Rectal smooth muscle tissue (tissue), 1 donor: ENCODE measurements around the gene CALCA.
"Not testable (repeated sequence)": the region's sequence is repeated elsewhere in the genome, so short reads cannot be mapped to it uniquely, and the experiment has no call there.

ENCODE experiments used
- H3K27ac ChIP-seq: one replicate; pipeline ENCODE4 v1.7.0; 2013; ENCODE audit warnings: low read depth, low read length, inconsistent platforms
- H3K27me3 ChIP-seq: one replicate; pipeline ENCODE4 v1.7.0; 2013; ENCODE audit warnings: low read length; ENCODE audit not compliant: control insufficient read depth, insufficient read depth
- H3K36me3 ChIP-seq: one replicate; pipeline ENCODE4 v1.7.0; 2013; ENCODE audit warnings: low read length; ENCODE audit not compliant: control insufficient read depth, insufficient read depth
- H3K4me1 ChIP-seq: one replicate; pipeline ENCODE4 v1.7.0; 2013; ENCODE audit warnings: low read length; ENCODE audit not compliant: control insufficient read depth, insufficient read depth
- H3K4me3 ChIP-seq: one replicate; pipeline ENCODE4 v1.7.0; 2013; ENCODE audit warnings: low read length
- H3K9ac ChIP-seq: one replicate; pipeline ENCODE4 v1.7.0; 2013; ENCODE audit warnings: low read length

CALCA gene, protein sequence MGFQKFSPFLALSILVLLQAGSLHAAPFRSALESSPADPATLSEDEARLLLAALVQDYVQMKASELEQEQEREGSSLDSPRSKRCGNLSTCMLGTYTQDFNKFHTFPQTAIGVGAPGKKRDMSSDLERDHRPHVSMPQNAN

DNA sequence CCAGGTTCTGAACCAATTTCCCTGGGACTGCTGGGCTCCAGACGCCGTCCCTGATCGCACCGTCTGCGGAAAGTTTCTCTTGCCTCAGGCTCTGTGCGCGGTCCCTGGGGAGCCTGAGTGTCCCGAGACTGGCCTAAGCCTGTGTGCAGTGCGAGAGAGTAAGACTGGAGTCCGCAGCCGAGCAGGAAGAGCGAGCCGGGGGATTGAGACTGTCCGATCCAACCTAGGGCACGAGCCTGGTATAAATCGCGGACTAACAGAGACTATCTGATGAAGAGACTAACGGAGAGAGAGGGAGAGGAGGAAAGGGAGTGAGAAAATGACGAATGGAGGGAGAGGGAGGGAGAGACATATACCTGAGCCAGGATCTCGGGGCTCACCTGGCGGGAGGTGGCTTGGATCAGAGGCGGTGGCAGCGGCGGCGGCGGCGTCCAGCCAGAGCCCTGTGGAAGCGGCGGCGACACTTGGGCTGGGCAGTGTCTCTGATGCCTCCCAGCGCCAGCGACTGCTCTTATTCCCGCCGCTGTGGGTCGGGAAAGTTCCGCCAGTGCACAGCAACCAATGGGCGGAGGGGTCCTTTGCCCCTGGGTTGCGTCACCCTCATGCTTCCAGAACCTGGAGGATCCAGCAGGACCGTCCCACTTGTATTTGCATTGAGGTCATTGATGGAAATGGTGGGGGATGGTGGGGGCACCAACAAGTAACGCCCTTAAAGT, at the start of gene CALCA:
Gene CALCA, minus strand, starts transcription at position 487 of the 716 bp plus-strand sequence. CDS start 1,159 bp downstream, outside the sequence.
- H3K4me1 ChIP-seq = peaks cover 3% of the 10 kb centered on the region
- H3K36me3 ChIP-seq = no peaks in the 10 kb centered on the region
- H3K27me3 ChIP-seq = peaks cover 46% of the 10 kb centered on the region
- peak within 1 kb of the TSS; percentile 24 for H3K4me3 ChIP-seq
- H3K27ac ChIP-seq = no peak within 1 kb of the TSS
- H3K9ac ChIP-seq = no peak within 1 kb of the TSS

DNA sequence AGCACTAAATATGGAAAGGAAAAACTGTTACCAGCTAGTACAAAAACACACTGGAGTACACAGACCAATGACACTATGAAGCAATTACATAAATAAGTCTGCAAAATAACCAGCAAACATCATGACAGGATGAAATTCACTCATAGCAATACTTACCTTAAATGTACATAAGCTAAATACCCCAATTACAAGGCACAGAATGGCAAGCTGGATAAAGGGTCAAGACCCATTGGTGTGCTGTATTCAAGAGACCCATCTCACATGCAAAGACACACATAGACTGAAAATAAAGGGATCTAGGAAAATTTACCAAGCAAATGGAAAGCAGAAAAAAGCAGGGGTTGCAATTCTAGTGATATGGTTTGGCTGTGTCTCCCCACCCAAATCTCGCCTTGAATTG, 44.0 kb upstream of the CALCA start:
- peaks cover 3% of the 10 kb centered on the region for H3K27me3 ChIP-seq
- H3K9ac ChIP-seq = no peak overlapping the region
- peaks cover 3% of the 10 kb centered on the region for H3K4me1 ChIP-seq
- H3K27ac ChIP-seq = no peak overlapping the region
- no peaks in the 10 kb centered on the region for H3K36me3 ChIP-seq
- H3K4me3 ChIP-seq = no peak overlapping the region

DNA sequence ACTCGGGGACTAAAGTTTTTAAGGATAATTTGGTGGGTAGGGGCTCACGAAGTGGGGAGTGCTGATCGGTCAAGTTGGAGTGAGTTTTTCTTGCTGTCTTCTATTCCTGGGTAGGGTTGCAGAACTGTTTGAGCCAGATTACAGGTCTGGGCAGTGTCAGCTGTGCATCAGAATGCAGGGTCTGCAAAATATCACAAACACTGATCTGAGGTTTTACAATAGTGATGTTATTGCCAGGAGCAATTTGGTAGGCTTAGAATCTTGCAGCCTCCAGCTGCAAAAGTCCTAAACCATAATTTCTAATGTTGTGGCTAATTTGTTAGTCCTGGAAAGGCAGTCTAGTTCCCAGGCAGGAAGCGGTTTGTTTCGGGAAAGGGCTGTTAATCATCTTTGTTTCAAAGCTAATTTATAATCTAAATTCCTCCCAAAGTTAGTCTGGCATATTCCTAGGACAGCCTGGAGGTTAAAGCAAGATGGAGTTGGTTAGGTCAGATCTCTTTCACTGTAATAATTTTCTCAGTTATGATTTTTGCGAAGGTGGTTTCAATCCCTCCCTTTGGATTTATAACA, 39.7 kb upstream of the CALCA start:
- H3K36me3 ChIP-seq = no peaks in the 10 kb centered on the region
- H3K27me3 ChIP-seq = peaks cover 3% of the 10 kb centered on the region
- H3K4me3 ChIP-seq = no peak overlapping the region
- peaks cover 3% of the 10 kb centered on the region for H3K4me1 ChIP-seq
- H3K27ac ChIP-seq = no peak overlapping the region
- H3K9ac ChIP-seq = no peak overlapping the region

DNA sequence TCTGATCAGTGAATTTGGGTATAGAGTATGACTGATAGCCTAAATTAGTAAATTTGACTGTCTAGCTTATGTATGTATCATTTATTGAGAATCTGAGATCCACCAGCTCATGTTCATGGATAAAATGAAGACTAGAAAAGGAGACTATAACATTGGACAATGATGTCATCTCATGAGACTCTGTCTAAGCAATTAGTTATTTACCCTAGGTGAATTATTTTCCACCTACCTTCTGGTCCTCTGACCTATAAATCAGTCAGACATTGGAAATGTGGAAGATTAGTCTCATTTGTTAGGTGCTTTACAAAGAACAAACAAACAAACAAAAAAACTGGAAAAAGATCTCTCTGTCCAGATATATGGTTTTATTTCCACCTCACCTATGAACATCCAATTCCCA, 38.7 kb upstream of the CALCA start:
- Histone ChIP-seq H3K27me3 (peaks cover 3% of the 10 kb centered on the region), H3K4me3 (no peak overlapping the region), H3K9ac (no peak overlapping the region), H3K4me1 (peaks cover 3% of the 10 kb centered on the region), H3K27ac (no peak overlapping the region), H3K36me3 (no peaks in the 10 kb centered on the region)

DNA sequence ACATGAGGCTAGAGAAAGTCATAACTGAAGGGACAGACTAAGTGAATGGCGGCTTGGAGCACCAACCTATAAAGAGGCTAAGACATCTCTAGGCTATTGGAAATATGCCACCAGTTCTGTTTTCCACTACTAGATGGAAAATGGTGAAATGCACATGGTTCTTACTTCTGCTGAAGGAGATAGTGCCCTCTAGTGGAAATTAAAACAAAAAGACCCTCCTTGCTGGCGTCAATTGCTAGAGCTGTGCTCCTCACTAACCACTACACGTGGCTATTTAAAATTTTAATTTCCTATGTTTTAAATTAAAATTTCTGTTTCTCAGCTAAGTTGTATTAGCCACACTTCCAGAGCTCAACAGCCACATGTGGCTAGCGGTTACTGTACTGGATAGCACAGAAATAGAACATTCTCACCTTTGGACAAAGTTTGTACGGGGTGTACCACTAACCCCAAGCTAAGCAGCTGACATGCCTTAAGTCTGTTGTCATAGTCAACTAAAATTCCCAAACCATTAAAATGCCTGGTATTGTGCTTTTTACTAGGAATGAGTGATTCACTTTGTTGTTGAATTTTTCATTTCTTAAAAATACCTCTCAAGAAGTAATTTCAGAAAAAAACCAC, 34.1 kb upstream of the CALCA start:
- Histone ChIP-seq H3K27me3 (no peaks in the 10 kb centered on the region), H3K27ac (no peak overlapping the region), H3K4me3 (no peak overlapping the region), H3K4me1 (no peaks in the 10 kb centered on the region), H3K9ac (no peak overlapping the region), H3K36me3 (no peaks in the 10 kb centered on the region)

DNA sequence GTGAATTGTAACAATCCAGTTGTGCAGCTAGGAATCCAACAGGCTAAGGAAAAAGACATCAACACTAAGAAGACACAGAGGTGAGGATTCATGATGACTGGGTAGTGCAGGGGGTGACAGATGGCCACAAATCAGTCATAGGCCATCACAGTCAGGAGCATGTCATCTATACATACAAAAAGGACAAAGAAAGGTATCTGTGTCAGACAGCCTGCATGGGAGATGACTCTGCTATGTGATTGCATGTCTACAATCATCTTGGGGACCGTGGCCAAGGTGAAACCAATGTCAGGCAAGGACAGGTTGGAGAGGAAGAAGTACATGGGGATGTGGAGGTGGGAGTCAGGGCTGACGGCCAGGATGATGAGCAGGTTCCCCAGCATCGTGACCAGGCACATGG, 16.0 kb upstream of the CALCA start:
- H3K27me3 ChIP-seq, H3K36me3 ChIP-seq: not testable (repeated sequence)

DNA sequence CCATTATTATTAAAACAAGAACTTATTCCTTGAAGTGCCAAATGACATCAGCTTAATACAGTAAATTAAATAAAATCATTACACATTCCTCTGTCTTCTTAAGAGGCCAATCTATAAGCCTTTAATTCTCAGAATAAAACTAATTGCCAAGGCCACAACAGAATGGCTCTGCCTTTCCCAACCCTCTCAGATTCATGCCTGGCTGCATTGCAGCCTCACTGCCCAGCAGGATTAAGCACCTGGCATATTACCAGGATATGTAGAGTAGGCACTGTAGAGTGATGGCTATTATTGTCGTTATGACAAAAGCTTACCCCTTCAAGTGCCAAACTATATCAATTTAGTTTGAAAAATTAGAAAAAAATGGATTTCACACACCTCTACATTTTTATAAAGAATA, 9.4 kb upstream of the CALCA start:
- Histone ChIP-seq H3K36me3 (no peaks in the 10 kb centered on the region), H3K4me1 (no peaks in the 10 kb centered on the region), H3K4me3 (no peak overlapping the region), H3K27ac (no peak overlapping the region), H3K9ac (no peak overlapping the region), H3K27me3 (no peaks in the 10 kb centered on the region)

More for the DNA sequence above, 16.0 kb upstream of the CALCA start:
- H3K4me3 ChIP-seq, H3K9ac ChIP-seq, H3K27ac ChIP-seq, H3K4me1 ChIP-seq: not testable (repeated sequence)

DNA sequence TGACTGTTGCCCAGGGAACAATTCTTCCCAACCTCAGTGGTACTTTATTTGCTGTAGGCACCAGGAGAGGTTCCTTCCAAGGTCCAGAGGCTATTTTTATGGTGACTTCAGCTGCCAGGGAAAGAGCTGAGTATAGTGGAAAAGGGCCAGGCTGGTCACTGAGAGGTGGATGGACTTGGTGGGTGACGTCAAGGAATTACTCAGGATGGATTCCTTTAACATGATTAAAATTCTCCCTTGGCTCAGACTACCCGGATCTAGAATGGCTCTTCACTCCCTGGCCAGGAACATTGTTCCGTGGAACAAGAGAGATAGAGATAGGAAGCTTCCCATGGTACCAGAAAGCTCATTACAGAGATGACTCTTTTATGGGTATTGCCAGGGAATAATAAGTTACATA, 8.7 kb upstream of the CALCA start:
- Histone ChIP-seq H3K4me1 (no peaks in the 10 kb centered on the region), H3K27ac (no peak overlapping the region), H3K4me3 (no peak overlapping the region)

DNA sequence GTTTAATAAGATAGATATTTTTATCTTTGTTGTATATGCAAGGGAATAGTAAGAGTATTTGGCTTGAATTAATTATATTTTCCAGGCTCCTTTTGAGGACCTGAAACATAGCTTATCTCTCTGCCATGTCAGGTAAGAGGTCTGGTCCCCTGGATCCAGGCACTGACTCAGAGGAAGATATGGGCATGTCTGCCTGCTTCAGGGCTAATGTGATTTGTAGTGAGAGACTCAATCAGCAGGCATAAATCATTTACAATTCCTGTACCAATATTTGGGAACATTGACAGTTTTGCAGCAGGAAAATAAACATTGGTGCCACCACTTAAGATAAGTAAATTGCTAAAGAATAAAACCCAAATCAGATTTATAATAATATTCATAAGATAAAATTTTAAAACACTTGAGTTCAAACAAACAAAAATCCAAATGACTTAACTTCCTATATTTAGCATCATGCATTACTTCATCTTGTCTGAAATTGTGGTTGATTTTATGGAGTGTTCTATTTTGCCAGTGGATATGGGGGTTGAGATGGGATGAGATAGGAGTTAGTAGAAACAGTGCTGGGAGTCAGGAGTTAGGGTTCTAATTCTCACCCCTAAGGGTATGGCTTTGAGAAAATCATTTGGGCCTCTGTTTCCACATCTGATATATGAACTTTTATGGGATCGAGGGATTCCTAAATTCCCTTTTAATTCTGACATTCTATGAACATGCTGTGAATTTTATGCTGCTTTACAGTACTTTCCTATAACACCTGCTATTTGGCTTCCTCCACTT, 5.1 kb upstream of the CALCA start:
- peaks cover 3% of the 10 kb centered on the region for H3K4me1 ChIP-seq
- no peaks in the 10 kb centered on the region for H3K36me3 ChIP-seq
- no peak overlapping the region for H3K27ac ChIP-seq
- H3K4me3 ChIP-seq = no peak overlapping the region
- peaks cover 28% of the 10 kb centered on the region for H3K27me3 ChIP-seq
- H3K9ac ChIP-seq = no peak overlapping the region

More for the DNA sequence above, 8.7 kb upstream of the CALCA start:
- no peak overlapping the region for H3K9ac ChIP-seq
- no peaks in the 10 kb centered on the region for H3K36me3 ChIP-seq
- H3K27me3 ChIP-seq = no peaks in the 10 kb centered on the region

DNA sequence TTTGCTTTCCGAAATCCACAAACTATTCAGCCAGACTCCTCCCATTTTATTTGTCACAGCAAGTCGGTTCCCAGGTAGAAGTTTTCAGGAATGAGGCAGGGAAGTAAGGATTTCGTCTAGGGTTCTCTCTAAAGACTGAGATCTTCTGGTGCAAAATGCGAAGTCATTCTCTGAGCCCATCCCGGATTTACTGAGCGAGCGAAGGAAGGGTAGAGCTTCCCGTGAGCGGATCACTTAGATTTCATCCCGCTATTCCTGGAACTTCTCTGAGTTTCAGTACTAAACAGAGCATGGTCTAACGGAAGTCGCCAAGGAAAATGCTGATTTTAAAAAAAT, 3.1 kb upstream of the CALCA start:
- Histone ChIP-seq H3K27me3 (peaks cover 35% of the 10 kb centered on the region), H3K36me3 (no peaks in the 10 kb centered on the region), H3K27ac (no peak overlapping the region), H3K9ac (no peak overlapping the region), H3K4me1 (peaks cover 3% of the 10 kb centered on the region), H3K4me3 (no peak overlapping the region)

DNA sequence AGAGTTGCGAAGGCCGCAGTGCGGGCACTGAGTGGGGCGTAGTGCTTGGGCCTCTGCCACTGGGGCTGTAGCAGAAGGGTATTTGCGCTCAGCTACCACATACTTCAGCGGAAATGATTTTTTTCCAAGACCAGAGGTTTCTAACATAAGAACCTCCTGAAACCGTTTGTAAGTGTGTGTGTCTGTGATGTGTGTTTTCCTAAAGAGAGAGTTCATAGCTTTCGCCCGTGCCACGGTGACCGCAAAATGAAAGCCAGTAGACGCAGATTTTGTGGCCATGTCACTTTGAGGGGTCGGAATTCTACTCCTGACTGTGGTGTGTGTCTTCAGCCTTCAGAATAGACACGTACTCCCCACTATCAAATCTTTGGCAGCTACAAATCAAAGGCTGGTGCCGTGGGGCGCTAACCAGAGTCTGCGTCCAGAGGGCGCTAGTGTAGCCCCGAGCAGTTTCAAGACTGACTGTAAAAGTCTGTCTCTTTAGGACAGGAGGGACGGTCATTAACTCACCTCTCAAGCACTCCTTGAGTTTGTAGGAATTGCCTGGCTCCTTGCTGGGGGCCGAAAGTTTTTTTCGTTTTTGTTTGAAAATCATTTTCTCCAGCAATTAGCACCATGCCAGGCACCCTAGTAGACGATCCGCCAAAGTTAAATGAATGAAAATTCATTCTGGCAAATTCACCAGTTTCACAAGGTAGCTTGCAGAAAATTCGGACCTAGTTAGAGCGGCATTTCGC, 2.5 kb upstream of the CALCA start:
- H3K4me3 ChIP-seq = peak overlapping the region; percentile 44

More for the DNA sequence above, 2.5 kb upstream of the CALCA start:
- Histone ChIP-seq H3K36me3 (no peaks in the 10 kb centered on the region), H3K4me1 (peaks cover 3% of the 10 kb centered on the region), H3K9ac (no peak overlapping the region), H3K27ac (no peak overlapping the region), H3K27me3 (peaks cover 36% of the 10 kb centered on the region)
